Vagina (tissue), 2 donors: ENCODE data around the gene IPMK.

Source experiments
- POLR2A ChIP-seq, 2 donors: fragments of 450-650 bp; IDR thresholded peaks; one replicate each; pipeline ENCODE4 v1.6.1; 2017; ENCODE audit warnings: antibody characterized with exemption in 2 of 2, mild to moderate bottlenecking in 2 of 2, moderate library complexity in 2 of 2
- POLR2AphosphoS5 ChIP-seq, 2 donors: sonication (generic); formaldehyde crosslinking; IDR thresholded peaks; one replicate each; pipeline ENCODE4 v1.9.0; 2017; ENCODE audit warnings: antibody characterized with exemption in 2 of 2, mild to moderate bottlenecking in 2 of 2, low read depth in 1 of 2; ENCODE audit not compliant: insufficient read depth in 1 of 2
- TF ChIP-seq, protein P1 (sequence below), 3 experiments: fragments of 450-650 bp in 2 of 3; fragments of 200-600 bp in 1 of 3; sonication (generic) in 1 of 3; IDR thresholded peaks; one replicate each; pipeline ENCODE4 v1.5.1; 2017 to 2019; ENCODE audit warnings: antibody characterized with exemption in 3 of 3, mild to moderate bottlenecking in 2 of 3, moderate library complexity in 2 of 3

GRCh38 chr10:58266826-58267712 is 625 bp downstream of the IPMK start:
- TF ChIP-seq, protein P1, sequence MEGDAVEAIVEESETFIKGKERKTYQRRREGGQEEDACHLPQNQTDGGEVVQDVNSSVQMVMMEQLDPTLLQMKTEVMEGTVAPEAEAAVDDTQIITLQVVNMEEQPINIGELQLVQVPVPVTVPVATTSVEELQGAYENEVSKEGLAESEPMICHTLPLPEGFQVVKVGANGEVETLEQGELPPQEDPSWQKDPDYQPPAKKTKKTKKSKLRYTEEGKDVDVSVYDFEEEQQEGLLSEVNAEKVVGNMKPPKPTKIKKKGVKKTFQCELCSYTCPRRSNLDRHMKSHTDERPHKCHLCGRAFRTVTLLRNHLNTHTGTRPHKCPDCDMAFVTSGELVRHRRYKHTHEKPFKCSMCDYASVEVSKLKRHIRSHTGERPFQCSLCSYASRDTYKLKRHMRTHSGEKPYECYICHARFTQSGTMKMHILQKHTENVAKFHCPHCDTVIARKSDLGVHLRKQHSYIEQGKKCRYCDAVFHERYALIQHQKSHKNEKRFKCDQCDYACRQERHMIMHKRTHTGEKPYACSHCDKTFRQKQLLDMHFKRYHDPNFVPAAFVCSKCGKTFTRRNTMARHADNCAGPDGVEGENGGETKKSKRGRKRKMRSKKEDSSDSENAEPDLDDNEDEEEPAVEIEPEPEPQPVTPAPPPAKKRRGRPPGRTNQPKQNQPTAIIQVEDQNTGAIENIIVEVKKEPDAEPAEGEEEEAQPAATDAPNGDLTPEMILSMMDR (IDR thresholded peaks at IDR 0.05), result no peak
- TF ChIP-seq POLR2A (IDR thresholded peaks at IDR 0.05) (no peak), POLR2AphosphoS5 (IDR thresholded peaks at IDR 0.05; ENCODE audit: insufficient read depth in 1 of 2, low read depth in 1 of 2) (peak in 1 of 2 donors; percentile 74)
